ENCODE results near the gene SMNDC1.
"Not testable (repeated sequence)": the region's sequence is repeated elsewhere in the genome, so short reads cannot be mapped to it uniquely, and the experiment has no call there.

The SMNDC1 gene

DNA sequence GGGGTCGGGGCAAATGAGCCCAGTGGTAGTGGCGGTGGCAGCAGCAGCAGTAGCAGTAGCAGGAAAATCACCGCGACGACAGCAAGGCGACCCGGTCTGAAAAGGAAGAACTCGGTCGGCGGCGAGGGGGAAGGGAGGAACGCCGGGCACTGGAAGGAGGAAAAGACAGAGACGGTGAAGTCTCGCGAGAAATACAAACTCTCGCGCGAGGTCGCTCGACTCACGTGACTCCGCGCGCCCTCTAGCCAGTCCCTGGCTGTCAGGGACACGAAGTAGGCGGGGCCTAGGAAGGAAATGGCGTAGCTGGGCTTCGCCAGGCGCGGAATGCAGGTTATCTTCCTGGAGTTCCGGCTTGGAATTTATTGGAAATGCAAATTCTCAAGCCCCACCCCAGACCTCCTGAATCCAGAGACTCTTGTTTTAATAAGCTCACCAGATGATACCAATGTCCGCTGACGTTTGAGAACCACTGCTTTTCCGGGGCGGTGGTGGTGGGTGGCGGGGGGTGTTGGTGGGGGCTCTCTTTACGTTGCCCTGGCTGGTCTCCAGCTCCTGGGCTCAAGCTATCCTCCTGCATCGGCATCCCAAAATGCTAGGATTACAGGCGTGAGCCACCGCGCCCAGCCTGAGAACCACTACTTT lies at the start of gene SMNDC1:
Gene SMNDC1, minus strand, starts transcription at position 141 of the 642 bp plus-strand sequence. CDS start 1,333 bp downstream, outside the sequence.
- DNase-seq, result peak; percentile 97 to 98

DNA sequence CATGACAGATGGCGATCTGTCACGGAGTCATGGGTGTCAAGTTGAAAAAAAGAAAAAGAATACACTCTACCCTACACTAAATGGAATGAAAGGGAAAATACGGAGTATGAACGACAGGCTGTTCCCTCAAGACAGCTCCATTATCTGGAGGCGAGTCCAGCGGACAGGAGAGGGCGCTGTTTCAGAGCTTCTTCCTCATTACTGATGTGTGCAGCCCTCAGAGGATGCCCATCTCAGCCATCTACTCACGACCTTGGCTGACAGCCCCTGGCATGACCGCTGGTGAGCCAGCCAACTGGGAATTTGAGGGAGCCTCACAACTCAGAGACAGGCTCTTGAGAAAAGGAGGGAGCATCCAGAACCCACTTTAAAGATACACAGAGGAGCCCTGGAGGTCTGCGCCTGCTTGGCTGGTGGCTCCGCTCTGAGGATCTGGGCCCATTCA lies 49.6 kb upstream of the SMNDC1 start:
- DNase-seq, result peak; percentile 65 to 87

DNA sequence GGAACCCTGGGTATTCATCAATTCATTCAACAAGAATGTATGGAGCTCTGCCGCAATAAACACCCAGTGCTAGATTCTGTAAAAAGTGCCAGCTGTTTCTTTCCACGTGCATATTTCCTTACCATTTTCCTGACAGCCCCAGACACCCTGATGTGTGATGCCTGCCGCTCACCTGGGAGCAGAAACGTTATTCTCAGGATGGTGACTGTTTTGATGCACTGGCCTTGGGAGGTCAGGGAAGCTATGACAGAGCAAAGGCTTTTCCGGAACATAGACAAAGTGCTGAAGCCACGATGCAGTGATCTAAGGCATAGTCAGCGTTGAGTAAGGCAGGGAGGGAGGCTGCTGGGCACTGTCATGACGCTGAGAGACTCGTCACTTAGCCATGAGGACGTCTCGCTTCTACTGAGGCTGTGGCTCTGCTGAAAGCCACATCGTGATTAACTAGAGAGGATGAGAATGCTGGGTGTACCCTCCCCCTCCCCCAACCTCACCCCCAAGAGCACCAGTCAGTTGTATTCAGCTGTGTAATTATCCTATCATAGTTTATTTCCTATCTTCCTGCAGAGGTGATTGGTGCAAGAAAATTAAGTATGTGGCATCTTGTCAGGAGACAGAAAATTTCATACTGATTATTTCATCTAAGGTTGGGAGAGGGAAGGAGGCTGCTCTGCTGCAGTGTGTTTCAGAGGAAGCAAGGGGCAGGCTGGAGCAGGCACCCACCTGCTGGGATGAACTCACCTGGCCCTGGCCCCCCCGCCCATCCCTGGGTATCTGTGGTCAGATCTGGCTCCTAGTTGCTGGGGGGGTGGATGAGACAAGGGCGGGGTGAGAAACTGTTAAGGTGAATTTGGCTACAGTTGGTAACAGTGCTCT lies 48.8 kb upstream of the SMNDC1 start:
- peak in 1 of 2 experiments; percentile 75 for DNase-seq

DNA sequence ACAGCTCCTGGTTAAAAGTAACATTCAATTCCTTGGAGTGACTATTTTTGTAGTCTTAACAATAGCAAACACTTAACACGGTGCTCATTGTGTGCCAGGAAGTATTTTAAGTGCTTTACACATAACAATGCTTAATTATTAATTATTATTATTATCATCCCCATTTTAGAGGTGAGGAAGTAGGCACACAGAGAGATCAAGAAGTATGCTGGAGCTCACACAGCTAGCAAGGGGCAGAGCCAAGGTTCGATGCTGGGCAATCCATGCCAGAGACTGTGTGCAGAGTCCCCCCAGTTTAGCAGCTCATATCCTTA lies 48.2 kb upstream of the SMNDC1 start:
- DNase-seq, result no peak

DNA sequence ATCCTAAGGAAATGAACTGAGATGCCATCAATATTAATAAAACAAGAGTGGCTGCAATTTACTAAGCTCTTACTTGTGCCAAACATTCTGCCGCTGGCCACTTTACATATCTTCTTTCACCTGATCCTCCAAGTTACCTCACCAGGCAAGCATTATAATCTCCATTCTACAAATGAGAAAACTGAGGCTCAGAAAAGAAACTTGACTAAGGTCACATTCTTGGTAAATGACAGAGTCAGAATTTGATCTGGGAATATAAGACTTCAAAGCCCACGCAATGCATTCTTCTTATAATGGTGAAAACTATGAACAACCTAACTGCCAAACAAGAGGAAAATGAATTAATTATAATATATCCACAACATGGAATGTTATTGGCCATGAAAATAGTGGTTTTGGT lies 46.1 kb upstream of the SMNDC1 start:
- DNase-seq, result no peak

DNA sequence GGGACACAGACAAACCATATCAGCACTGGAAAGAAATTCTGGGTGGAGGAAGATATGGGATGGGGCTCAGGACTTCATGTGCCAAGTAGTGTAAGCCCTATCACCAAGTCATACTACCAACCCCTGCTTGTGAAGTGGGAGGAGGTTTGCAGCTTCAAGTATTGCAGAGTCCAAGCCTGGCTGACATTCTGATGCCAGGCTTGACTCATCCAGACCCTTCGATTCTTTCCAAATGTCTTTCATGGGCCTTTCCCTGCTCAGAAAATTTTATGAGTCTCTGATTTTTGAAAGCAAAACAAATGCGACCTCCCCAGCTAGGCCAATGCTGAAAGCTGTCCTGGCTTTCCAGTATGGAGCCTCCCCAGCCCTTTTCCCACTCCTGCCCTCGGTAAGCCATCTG lies 45.1 kb upstream of the SMNDC1 start:
- no peak for DNase-seq

DNA sequence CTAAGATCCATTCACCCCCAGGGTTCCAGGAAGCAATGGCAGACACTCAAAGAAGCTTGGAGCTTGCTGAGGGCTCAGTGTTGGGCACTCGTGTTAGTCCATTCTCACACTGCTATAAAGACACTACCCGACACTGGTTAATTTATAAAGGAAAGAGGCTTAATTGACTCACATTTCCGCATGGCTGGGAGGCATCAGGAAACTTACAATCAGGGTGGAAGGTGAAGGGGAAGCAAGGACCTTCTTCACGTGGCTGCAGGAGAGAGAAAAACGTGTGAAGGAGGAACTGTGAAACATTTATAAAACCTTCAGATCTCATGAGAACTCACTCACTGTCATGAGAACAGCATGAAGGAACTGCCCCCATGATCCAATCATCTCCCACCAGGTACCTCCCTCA lies 44.7 kb upstream of the SMNDC1 start:
- DNase-seq, result no peak

DNA sequence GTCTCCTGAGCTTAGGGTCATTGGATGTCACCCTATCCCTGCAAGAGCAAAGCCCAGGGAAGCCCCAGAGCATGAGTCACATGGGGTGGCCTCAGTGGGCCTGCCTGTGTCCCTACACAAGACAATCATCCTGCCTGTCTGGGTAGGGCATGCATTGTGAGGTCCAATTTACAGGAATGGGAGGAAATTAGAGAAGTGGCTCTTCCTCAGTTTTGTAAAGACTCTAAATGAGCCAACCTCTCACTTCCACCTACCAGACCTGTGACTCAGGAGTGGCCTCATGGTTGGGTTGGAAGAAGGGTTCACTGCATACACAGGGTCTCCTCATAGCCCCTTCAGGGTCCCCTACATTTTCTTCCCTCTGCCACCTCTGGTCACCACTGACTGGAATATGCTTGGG lies 43.6 kb upstream of the SMNDC1 start:
- no peak for DNase-seq

DNA sequence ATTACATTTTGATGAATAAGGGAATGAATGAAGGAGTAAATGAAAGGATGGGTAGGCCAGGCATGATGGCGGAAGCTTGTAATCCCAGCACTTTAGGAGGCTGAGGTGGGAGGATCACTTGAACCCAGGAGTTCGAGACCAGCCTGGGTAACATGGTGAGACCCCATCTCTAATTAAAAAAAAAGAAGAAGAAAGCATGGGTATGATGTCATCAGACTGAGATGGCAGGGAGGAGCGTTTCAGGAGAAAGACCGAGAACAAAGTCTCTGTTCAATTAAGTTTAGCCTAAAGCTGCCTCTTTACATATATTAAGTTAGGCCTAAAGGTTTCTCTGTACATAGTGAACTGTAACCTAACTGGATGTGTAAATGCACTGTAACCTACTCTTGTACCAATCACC lies 42.2 kb upstream of the SMNDC1 start:
- DNase-seq, result no peak

DNA sequence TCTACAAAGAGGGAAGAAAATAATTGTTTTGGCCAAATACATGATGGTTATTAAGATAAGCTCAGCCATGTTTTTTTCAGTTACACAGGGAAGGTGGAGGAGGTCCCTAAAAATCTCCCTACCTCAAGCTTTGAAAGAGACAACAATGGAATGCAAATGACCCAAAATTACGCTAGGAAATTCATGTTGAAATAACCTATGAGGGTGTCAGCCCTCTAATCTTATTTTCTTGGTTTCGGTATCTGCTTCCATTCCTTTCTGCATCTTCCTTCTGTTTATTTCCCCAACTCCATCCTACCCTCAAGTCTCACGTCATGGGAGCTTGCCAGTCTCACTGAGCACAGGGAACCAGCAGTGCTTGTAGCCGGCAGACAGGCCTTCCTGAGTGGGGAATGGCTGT lies 40.6 kb upstream of the SMNDC1 start:
- DNase-seq, result peak in 1 of 2 experiments; percentile 4

DNA sequence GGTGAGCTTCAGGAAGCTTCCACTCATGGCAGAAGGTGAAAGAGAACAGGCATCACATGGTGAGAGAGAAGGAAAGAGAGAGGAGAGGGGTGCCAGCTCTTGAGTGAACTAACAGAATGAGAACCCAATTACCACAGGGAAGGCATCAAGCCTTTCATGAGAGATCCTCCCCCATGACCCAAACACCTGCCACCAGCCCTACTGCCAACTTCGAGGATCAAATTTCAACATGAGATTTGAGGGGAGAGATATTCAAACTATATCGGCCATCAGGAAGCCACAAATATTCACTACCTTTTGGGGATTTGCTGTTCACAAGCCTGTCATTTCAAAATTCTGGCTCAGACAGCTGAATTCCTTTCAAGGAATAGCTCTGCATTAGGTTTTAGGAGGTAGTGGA lies 39.9 kb upstream of the SMNDC1 start:
- DNase-seq, result peak; percentile 7 to 76

DNA sequence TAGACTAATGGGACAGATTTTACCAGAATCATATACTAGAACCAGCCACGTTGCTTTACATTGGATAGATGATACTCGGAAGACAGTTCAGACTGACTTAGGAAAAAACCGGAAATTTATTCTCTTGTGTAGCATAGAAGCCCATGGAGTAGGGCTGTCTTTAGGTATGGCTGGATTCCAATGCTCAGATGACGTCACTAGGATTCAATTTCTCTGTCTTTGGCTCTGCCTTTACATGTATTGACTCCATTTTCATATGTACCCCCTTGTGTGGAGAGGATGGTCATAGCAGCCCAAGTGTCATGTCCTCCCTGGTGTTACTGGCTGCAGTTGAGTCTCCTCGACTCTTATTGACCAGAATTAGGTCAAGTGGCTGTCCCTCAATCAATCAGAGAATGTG lies 39.2 kb upstream of the SMNDC1 start:
- DNase-seq, result no peak

DNA sequence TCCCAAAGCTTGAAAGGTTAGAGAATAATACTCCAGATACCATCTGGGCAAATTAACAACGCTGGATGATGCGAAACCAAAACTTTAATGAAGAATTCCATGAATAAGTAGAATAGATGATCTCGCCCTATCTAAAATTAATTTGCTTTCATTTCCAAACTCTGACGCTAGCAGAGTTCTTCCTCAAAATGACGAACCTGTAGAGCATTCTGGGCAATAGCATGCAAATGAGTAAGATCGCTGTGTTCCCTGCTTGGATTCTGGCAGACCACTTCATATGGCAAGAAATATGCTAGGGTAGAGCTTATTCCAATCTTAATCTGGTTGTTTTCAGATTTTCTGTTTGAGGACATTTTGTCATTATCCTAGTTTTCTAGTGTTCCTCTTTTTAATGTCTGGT lies 36.1 kb upstream of the SMNDC1 start:
- DNase-seq, result no peak

DNA sequence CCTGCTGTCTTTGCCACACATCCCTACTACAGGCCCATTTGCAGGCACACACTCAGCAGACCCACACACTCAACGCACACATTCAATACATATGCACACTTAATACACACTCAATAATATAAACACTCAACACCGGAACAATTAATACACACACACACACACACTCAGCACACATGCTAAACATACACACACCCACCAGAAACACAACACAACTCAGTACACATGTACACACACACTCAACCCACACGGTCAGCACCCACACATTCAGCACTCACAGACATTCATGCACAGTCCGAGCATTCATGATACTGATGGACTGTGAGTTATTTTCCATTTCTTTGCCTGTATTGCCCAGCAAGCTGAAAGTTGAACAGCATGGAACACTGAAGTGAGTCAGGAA lies 35.4 kb upstream of the SMNDC1 start:
- DNase-seq, result no peak

DNA sequence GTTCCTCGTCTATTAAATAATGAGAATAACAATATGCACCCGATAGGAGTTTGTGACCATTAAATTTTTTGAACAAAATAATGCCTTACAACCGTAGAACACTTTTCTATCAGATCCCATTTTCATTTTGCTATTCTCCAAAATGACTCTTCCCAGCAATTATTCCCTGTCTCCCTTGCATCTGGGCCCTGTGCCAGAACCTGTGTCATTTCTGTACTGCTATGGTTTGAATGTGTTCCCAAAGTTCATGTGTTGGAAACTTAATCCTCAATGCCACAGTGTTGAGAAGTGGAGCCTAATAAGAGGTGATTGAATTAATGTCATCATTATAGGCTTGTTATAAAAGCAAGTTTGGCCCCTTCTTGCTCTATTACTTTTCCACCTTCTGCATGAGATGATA lies 33.2 kb upstream of the SMNDC1 start:
- no peak for DNase-seq

DNA sequence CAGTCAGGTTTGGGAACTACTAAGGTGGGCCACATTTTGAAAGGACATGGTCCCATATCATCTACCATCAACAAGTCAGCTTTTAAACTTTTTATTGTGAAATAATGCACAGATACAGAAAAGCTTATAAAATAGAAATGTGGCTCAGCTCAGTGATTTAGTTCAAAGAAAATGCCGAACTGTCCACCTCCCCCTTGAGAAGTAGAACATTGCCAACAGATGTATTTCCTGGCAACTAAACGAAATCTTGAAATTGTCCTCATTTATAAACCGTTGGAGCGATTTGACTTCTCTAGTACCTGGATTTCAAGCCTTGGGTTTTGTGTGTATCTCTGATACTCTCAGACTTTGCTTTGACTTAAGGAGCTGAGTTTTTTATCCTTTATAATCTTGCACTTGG lies 32.7 kb upstream of the SMNDC1 start:
- no peak for DNase-seq

DNA sequence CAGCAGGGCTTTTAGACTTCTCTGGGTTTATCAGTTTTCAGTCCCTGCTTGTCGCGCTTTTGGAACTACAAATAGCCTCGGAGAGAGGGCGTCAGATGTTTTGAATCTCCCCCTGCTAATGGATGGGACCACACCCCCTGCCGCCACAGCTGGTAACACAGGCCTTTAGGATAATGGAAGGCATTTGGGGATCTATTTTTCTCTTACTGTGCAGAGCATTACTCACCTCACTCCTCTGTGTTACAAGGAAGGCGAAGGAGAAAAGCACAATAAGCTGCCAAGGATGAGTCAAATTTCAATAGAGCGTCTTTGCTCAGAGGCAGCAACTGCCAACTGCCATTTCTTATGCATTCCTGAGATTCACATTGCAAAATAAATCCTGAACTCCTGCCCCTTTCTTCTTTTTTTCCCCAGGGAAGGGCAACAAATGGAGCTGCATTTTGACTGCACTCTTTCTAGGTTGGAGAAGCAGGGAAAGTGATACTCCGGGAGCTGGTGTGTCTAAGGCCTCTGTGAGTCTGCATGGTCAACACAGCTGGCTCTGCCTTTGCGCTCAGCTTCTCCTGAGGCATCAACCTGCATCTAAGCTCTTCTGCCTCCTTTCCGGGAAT lies 31.5 kb upstream of the SMNDC1 start:
- no peak for DNase-seq

DNA sequence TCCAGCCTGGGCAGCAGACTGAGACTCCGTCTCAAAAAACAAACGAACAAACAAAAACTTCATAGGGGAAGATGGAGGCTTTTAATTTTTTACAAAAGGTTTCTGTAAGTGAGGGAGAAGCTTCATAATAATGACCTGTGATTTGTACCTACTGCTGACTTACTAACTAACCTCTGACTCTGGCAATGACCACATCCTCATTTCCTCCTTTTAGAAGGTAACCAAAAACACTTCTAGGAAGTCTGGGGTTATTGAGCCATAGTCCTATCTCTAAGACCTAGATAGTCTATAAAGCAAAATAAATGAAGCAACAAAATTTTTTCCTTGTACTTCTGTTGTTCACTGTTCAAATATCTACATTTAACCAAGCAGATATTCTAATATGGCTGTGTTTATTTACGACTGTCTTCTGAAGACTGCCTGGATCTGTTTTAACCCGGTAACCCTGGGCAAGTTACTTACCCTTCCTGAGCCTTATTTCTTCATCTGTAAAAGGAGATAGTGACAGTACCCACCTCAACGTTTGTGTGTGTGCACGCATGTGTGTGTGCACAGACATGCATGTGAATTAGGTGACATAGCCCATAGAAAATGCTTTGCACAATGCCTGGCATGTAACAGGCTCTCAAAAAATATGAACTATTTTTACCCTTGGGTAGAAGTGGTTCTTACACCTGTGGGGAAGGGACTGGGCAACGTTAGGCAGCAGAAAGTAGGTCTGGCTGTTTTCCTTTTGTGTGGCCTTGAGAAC lies 30.8 kb upstream of the SMNDC1 start:
- no peak for DNase-seq

DNA sequence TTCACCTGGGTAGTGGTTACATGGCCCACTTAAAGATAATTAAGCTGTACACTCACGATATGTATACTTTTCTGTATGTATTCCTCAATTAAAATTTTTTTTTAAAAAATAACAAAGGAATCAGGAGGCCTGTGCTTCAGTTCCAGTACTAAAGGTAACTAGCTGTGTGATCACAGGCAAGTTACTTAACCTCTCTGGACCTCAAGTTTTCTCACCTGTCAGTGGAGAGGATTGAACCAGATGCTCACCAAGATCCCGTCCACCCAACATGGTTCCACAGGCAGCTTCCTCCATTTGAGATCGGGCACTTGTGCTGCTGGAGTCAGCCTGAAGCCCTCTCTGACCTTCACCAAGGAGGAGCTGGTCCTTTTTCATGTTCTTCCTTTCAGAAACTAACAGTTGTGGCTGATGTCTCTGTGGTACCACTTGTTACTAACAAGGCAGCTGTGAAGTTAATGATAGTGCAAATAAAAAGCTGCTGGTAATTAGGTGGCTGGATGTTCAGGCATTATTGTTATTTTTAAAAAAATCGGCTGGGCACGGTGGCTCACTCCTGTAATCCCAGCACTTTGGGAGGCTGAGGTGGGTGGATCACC lies 29.4 kb upstream of the SMNDC1 start:
- no peak for DNase-seq

DNA sequence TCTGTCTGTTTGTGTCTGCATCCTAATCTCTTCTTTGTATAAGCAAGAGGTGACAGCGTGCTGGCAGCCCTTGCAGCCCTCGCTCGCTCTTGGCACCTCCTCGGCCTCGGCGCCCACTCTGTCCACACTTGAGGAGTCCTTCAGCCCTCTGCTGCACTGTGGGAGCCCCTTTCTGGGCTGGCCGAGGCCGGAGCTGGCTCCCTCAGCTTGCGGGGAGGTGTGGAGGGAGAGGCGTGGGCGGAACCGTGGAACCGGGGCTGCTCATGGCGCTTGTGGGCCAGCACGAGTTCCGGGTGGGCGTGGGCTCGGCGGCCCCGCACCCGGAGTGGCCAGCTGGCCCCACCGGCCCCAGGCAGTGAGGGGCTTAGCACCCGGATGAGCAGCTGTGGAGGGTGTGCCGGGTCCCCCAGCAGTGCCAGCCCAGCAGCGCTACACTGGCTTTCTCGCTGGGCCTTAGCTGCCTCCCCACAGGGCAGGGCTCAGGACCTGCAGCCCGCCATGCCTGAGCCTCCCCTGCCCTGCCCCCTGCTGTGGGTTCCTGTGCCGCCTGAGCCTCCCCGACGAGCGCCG lies 26.6 kb upstream of the SMNDC1 start:
- DNase-seq, result not testable (repeated sequence)

DNA sequence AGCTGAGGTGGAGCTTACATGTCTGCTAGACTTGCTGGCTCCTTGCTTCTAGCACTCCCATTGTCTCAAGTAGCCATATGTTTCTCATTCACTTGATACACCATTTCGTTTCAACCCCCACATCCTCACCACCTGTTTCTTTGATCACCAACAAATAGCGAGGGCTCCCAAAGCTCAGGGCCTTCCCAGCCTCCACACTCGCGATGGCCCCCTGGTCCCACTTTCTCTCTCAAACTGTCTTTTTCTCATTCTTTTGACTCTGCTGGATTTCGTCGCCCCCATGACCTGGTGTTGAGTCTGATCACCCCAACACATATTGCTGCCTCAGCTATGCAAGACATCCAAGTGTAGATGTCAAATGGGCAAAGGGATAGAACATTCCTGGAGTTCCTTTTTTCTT lies 26.0 kb upstream of the SMNDC1 start:
- no peak for DNase-seq

DNA sequence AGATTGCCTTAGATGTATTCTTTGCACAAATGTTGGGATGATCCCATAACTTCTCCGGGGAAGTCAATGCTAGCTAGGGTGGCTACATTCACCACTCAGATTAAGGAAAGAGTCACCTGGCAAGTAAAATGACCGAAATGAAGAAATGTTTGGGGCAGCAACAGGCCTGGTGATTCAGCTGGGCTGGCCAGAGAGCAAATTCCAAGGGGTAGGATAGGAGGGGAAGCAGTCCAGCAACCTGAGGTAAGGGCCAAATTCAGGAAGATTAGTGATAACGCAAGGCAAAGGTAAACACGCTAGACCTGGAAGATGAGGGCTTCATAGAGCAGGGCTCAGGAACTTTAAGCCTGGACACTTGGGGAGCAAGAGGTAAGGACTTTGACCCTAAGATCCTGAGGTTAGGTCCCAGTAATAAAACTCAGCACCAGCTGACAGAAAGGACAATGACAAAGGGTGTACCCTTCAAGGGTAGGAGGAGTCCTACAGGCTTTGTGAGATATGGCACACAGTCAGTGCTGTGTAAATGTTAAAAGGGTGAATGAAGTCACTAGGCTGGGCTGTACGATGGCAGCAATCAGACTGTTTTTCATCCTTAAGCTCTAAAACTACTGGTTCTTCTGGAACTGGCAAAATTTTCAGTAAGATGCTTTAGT lies 22.7 kb upstream of the SMNDC1 start:
- DNase-seq, result no peak
